Lung (tissue), 12 donors: ENCODE data around the gene PSMA7. TPM values are rescaled to one million over a fixed set of nuclear protein-coding genes. Genes with fewer than 3 reads are reported as not detected.

ENCODE experiments used
- ATAC-seq: fragments of 200-7000 bp; cut with Tn5 transposase; one replicate; pipeline ENCODE4 v1.9.1; 2020; ENCODE audit warnings: moderate number of reproducible peaks; ENCODE audit not compliant: insufficient read depth, low FRiP score
- DNase-seq, 3 donors: peaks; one replicate each; pipeline ENCODE4 v3.0.0-alpha.2; 2013 to 2017
- H3K27ac ChIP-seq, 2 donors: one replicate each; pipeline ENCODE4 v1.5.1; 2013; ENCODE audit warnings: mild to moderate bottlenecking in 2 of 2, moderate library complexity in 2 of 2, control low read depth in 1 of 2, inconsistent platforms in 1 of 2, low read depth in 1 of 2, low read length in 1 of 2
- H3K27me3 ChIP-seq, 3 donors: one replicate each; pipeline ENCODE4 v1.5.1; 2013; ENCODE audit warnings: low read length in 2 of 3; ENCODE audit not compliant: control insufficient read depth in 3 of 3, insufficient read depth in 3 of 3
- H3K36me3 ChIP-seq, 4 donors: one replicate each; pipeline ENCODE4 v1.5.1; 2013; ENCODE audit warnings: low read length in 4 of 4, mild to moderate bottlenecking in 1 of 4, moderate library complexity in 1 of 4; ENCODE audit not compliant: control insufficient read depth in 4 of 4, insufficient read depth in 4 of 4
- H3K4me1 ChIP-seq, 5 donors: one replicate each; pipeline ENCODE4 v1.5.1; 2013; ENCODE audit warnings: low read length in 5 of 5, mild to moderate bottlenecking in 2 of 5, moderate library complexity in 1 of 5; ENCODE audit not compliant: control insufficient read depth in 5 of 5, insufficient read depth in 5 of 5
- H3K4me3 ChIP-seq: one replicate; pipeline ENCODE4 v1.5.1; 2013; ENCODE audit warnings: mild to moderate bottlenecking, control low read depth, moderate library complexity
- H3K9ac ChIP-seq, 2 donors: one replicate each; pipeline ENCODE4 v1.5.1; 2013; ENCODE audit warnings: low read length in 2 of 2, control low read depth in 1 of 2; ENCODE audit not compliant: insufficient read depth in 1 of 2
- H3K9me3 ChIP-seq, 4 donors: one replicate each; pipeline ENCODE4 v1.5.1; 2013; ENCODE audit warnings: low read length in 3 of 4, mild to moderate bottlenecking in 1 of 4, moderate library complexity in 1 of 4; ENCODE audit not compliant: control insufficient read depth in 4 of 4, insufficient read depth in 3 of 4
- WGBS, 2 donors: extraction: QIAGEN DNeasy Blood & Tissue Kit; methylation state at CpG; one replicate each; pipeline ENCODE4 v1.1.7; 2013; 5-methylcytosine and 5-hydroxymethylcytosine counted together
- polyA plus RNA-seq, 2 donors: library from polyadenylated mRNA; stranded (reverse); fragments of 200-250 nt; gene quantifications; one replicate each; pipeline ENCODE4 v1.2.1, GENCODE V29; 2013
- total RNA-seq, 2 donors: library from RNA; depleted of rRNA in 1 of 2; stranded (reverse); fragments of >200 nt in 1 of 2; gene quantifications; one replicate each; pipeline ENCODE4 v1.2.1, GENCODE V29; 2014 to 2021
- TF ChIP-seq, protein P1 (sequence below): IDR thresholded peaks from 2 replicates; pipeline ENCODE4 v1.5.1; 2012; ENCODE audit warnings: mild to moderate bottlenecking; ENCODE audit errors: control extremely low read depth, extremely low read depth
- donor health status: control.
- donor health status: control.
- donor health status: Bipolar disorder and iron deficiency.
- donor health status: healthy.
- donor health status: DM: yes; HTN: yes; CAD: no.

Gene PSMA7
- total and polyA plus RNA-seq, 4 donors = 100 to 478 (median 258) TPM

DNA sequence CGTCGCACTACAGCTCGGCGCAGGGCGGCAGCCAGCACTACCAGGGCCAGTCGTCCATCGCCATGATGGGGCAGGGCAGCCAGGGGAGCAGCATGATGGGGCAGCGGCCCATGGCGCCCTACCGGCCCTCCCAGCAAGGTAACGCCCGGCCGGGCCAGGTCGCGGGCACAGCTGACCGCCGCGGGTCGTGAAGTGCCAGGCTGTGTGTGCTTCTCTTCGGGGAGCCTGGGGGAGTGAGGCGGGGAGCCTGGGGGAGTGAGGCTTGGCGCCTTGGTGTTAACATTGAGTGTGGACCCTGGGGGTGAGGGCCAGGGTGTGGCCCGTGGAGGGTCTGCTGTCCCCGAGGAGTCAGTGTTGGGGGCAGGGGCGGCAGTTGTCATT lies 20.3 kb upstream of the PSMA7 start:
- H3K4me3 ChIP-seq = no peak overlapping the region
- DNase-seq = no peak
- no peaks in the 10 kb centered on the region for H3K27me3 ChIP-seq
- ATAC-seq = no peak
- TF ChIP-seq, protein P1, sequence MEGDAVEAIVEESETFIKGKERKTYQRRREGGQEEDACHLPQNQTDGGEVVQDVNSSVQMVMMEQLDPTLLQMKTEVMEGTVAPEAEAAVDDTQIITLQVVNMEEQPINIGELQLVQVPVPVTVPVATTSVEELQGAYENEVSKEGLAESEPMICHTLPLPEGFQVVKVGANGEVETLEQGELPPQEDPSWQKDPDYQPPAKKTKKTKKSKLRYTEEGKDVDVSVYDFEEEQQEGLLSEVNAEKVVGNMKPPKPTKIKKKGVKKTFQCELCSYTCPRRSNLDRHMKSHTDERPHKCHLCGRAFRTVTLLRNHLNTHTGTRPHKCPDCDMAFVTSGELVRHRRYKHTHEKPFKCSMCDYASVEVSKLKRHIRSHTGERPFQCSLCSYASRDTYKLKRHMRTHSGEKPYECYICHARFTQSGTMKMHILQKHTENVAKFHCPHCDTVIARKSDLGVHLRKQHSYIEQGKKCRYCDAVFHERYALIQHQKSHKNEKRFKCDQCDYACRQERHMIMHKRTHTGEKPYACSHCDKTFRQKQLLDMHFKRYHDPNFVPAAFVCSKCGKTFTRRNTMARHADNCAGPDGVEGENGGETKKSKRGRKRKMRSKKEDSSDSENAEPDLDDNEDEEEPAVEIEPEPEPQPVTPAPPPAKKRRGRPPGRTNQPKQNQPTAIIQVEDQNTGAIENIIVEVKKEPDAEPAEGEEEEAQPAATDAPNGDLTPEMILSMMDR = no peak
- no peak overlapping the region for H3K9ac ChIP-seq
- H3K36me3 ChIP-seq = peaks cover 5 to 60% (median 20%) of the 10 kb centered on the region in 4 donors
- H3K27ac ChIP-seq = no peak overlapping the region
- no peaks in the 10 kb centered on the region for H3K9me3 ChIP-seq
- 93 to 97% methylated on average over 25 of the region's 25 CpGs for WGBS, 2 donors
- no peaks in the 10 kb centered on the region for H3K4me1 ChIP-seq

DNA sequence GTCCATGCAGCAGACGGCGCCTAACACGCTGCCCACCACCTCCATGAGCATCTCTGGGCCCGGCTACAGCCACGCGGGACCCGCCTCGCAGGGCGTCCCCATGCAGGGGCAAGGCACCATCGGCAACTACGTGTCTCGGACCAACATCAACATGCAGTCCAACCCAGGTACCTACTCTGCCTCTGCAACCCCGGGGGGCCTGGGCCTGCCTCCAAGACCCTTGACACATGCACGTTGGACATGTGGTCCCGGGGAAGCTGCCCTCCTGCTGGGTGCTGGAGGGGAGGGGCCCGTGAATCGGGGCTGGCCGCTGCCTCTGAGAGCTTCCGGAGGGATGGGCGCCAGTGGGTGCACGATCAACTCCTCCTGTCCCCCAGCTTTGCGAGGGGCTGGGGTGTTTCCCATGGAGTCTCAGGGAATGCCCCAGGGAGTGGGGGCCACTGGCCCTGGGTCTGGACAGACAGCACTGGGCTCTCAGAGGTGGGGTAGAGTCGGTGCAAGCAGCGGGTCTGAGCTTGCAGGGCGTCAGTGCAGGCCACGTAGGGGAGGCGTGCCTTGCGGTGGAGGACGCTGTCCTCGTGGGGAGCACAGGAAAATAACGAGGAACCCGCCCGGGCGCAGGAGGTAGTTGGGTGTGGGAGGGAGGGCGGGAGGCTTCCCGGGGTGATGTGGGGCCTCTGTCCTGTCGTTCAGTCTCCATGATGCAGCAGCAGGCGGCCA lies 19.7 kb upstream of the PSMA7 start:
- ATAC-seq (no peak), DNase-seq (no peak)
- H3K4me3 ChIP-seq = no peak overlapping the region
- no peaks in the 10 kb centered on the region for H3K9me3 ChIP-seq
- peaks cover 5 to 57% (median 15%) of the 10 kb centered on the region in 4 donors for H3K36me3 ChIP-seq
- H3K4me1 ChIP-seq = no peaks in the 10 kb centered on the region
- no peak overlapping the region for H3K27ac ChIP-seq
- TF ChIP-seq, protein P1 = no peak
- no peak overlapping the region for H3K9ac ChIP-seq
- no peaks in the 10 kb centered on the region for H3K27me3 ChIP-seq
- 92 to 96% methylated on average over 38 of the region's 38 CpGs for WGBS, 2 donors

DNA sequence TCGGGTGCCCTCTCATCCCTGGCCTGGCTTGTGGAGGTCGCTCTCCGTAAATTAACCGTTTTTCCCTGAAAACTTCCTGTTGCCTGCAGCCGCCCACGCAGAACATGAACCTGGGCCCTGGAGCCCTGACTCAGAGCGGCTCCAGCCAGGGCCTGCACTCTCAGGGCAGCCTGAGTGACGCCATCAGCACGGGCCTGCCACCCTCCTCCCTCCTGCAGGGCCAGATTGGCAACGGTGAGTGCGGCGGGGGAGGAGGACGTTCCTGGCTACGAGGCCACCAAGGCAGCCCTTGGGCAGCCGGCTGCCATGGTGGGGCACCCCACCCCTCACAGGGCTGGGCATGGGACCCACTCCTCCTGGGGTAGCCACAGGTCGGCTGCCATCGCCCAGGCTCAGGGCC lies 18.2 kb upstream of the PSMA7 start:
- Histone ChIP-seq H3K4me1 (peaks cover 0 to 5% (median 0%) of the 10 kb centered on the region in 5 donors), H3K36me3 (peaks cover 5 to 55% (median 12%) of the 10 kb centered on the region in 4 donors), H3K4me3 (no peak overlapping the region), H3K27me3 (no peaks in the 10 kb centered on the region), H3K9ac (no peak overlapping the region), H3K27ac (no peak overlapping the region), H3K9me3 (no peaks in the 10 kb centered on the region)
- TF ChIP-seq, protein P1 = no peak
- DNase-seq (no peak), ATAC-seq (no peak)
- 90 to 93% methylated on average over 17 of the region's 17 CpGs for WGBS, 2 donors
